Right ventricle myocardium inferior (tissue), 1 donor: ENCODE results near the gene GP2. TPM values are rescaled to one million over a fixed set of nuclear protein-coding genes. Genes with fewer than 3 reads are reported as not detected.
"Not testable (repeated sequence)": the region's sequence is repeated elsewhere in the genome, so short reads cannot be mapped to it uniquely, and the experiment has no call there.

ENCODE experiments used
- ATAC-seq: fragments of 200-7000 bp; cut with Tn5 transposase; one replicate; pipeline ENCODE4 v1.9.1; 2020; ENCODE audit warnings: mild to moderate bottlenecking, moderate library complexity
- DNase-seq: peaks from one replicate; pipeline ENCODE4 v3.0.0; 2021; ENCODE audit errors: missing footprints
- intact Hi-C: fragments of 100-400 bp; cut with DNase I; formaldehyde crosslinking; loops from one replicate; pipeline ENCODE4 v1.11.0; 2022
- total RNA-seq: library from RNA; stranded (reverse); fragmentation: NEBNext Ultra II Directional; extraction: Animal tissue kit (Norgen Biotek cat#: 25700); gene quantifications from one replicate; pipeline ENCODE4 v1.2.1, GENCODE V29; 2021
- donor health status: DM: no; HTN: yes; CAD: no; lungs with severe emphysema.

GP2 gene
- total RNA-seq, 1 donor from 2014 or later = not detected

- intact Hi-C loops = no loop called here
- ATAC-seq = no peak
- DNase-seq = no peak
These were observed 2.3 kb upstream of the GP2 start for GRCh38 chr16:20329392-20330138.

- intact Hi-C loops = no loop called here
- DNase-seq = no peak
These were observed 992 bp downstream of the GP2 start for GRCh38 chr16:20326321-20326720.

GRCh38 chr16:20325005-20325404 lies 2.3 kb downstream of the GP2 start:
- intact Hi-C loops = no loop called here
- DNase-seq (no peak), ATAC-seq (no peak)

More at GRCh38 chr16:20326321-20326720, 992 bp downstream of the GP2 start:
- no peak for ATAC-seq

- intact Hi-C loops = no loop called here
- DNase-seq (no peak), ATAC-seq (no peak)
These were observed 3.7 kb downstream of the GP2 start for GRCh38 chr16:20323591-20324117.

- DNase-seq (no peak), ATAC-seq (no peak)
- intact Hi-C loops = no loop called here
These were observed 4.6 kb downstream of the GP2 start for GRCh38 chr16:20322696-20323095.

GRCh38 chr16:20321671-20322070 lies 5.6 kb downstream of the GP2 start:
- DNase-seq (no peak), ATAC-seq (no peak)
- intact Hi-C loops = no loop called here

- intact Hi-C loops, ATAC-seq, DNase-seq: not testable (repeated sequence)
These were observed 6.3 kb downstream of the GP2 start for GRCh38 chr16:20321051-20321450.

GRCh38 chr16:20320592-20320991 lies 6.7 kb downstream of the GP2 start:
- intact Hi-C loops = no loop called here
- no peak for ATAC-seq
- DNase-seq = no peak

GRCh38 chr16:20320178-20320577 lies 7.1 kb downstream of the GP2 start:
- intact Hi-C loops = no loop called here
- ATAC-seq = no peak
- no peak for DNase-seq

- intact Hi-C loops = no loop called here
- ATAC-seq (no peak), DNase-seq (no peak)
These were observed 7.9 kb downstream of the GP2 start for GRCh38 chr16:20319406-20319805.

- intact Hi-C loops = no loop called here
- no peak for DNase-seq
These were observed 8.9 kb downstream of the GP2 start for GRCh38 chr16:20318437-20318836.

GRCh38 chr16:20318006-20318405 lies 9.3 kb downstream of the GP2 start:
- intact Hi-C loops = no loop called here
- ATAC-seq = no peak
- DNase-seq = no peak

More at GRCh38 chr16:20318437-20318836, 8.9 kb downstream of the GP2 start:
- no peak for ATAC-seq

GRCh38 chr16:20317117-20317516 lies 10.2 kb downstream of the GP2 start:
- ATAC-seq (no peak), DNase-seq (no peak)
- intact Hi-C loops = no loop called here

GRCh38 chr16:20316715-20317114 lies 10.6 kb downstream of the GP2 start:
- no peak for ATAC-seq
- no peak for DNase-seq
- intact Hi-C loops = no loop called here

GRCh38 chr16:20315764-20316163 lies 11.5 kb downstream of the GP2 start:
- DNase-seq = no peak
- intact Hi-C loops = no loop called here
- no peak for ATAC-seq

- intact Hi-C loops = no loop called here
- ATAC-seq = no peak
- DNase-seq = no peak
These were observed 12.7 kb downstream of the GP2 start for GRCh38 chr16:20314575-20314974.

GRCh38 chr16:20313741-20314140 lies 13.6 kb downstream of the GP2 start:
- no peak for DNase-seq
- intact Hi-C loops = no loop called here
- no peak for ATAC-seq

- DNase-seq, ATAC-seq, intact Hi-C loops: not testable (repeated sequence)
These were observed 14.7 kb downstream of the GP2 start for GRCh38 chr16:20312536-20313095.

GRCh38 chr16:20311548-20311947 lies 15.8 kb downstream of the GP2 start:
- ATAC-seq (no peak), DNase-seq (no peak)

More at GRCh38 chr16:20311548-20311947, 15.8 kb downstream of the GP2 start:
- intact Hi-C loops = no loop called here
